Caco-2 (cell line): ENCODE results near the gene SEC62. TPM values are rescaled to one million over a fixed set of nuclear protein-coding genes. Genes with fewer than 3 reads are reported as not detected.

Experiments
- BruUV-seq: library from RNA; stranded (reverse); fragments of 400-500 nt; replicated peaks from 2 replicates; lab custom pipeline; 2021; lab: Mats Ljungman, UMichigan
- CTCF ChIA-PET: fragments of 300-600 bp; sonication (Branson Sonifier 250); formaldehyde crosslinking; loops from one replicate; lab custom pipeline; 2022; ENCODE audit warnings: antibody characterized with exemption; lab: Charles Lee
- POLR2A ChIA-PET: fragments of 300-600 bp; sonication (Branson Sonifier 250); formaldehyde crosslinking; loops from one replicate; lab custom pipeline; 2022; ENCODE audit warnings: antibody characterized with exemption; lab: Charles Lee
- DNase-seq, 2 experiments: peaks; one replicate each; pipeline versions ENCODE4 v3.0.0 to v3.0.0-alpha.2; 2020 to 2022
- H3K27me3 ChIP-seq: replicated peaks from 2 replicates; pipeline ENCODE4 v1.6.0; 2011; ENCODE audit warnings: low read length; ENCODE audit not compliant: control insufficient read depth, insufficient read depth
- H3K36me3 ChIP-seq: 2 replicates; pipeline ENCODE4 v1.5.1; 2011; ENCODE audit warnings: low read length; ENCODE audit not compliant: control insufficient read depth, insufficient read depth
- H3K4me1 ChIP-seq: fragments of 250-450 bp; sonication (Bioruptor Pico); 2 replicates; pipeline ENCODE4 v1.5.1; 2020; ENCODE audit warnings: mild to moderate bottlenecking
- H3K4me3 ChIP-seq: 2 replicates; pipeline ENCODE4 v1.5.1; 2011; ENCODE audit warnings: low read depth, mild to moderate bottlenecking, control low read depth, low read length
- H3K9me3 ChIP-seq: fragments of 250-450 bp; sonication (Bioruptor Pico); 2 replicates; pipeline ENCODE4 v1.5.1; 2020; ENCODE audit warnings: mild to moderate bottlenecking, moderate library complexity
- H3K27ac Mint-ChIP-seq: one replicate; pipeline ENCODE4 v1.8.0; 2022; ENCODE audit warnings: mixed read lengths; ENCODE audit not compliant: unreplicated experiment
- H3K27me3 Mint-ChIP-seq: one replicate; pipeline ENCODE4 v1.8.0; 2022; ENCODE audit warnings: mixed read lengths; ENCODE audit not compliant: insufficient read depth, unreplicated experiment
- H3K36me3 Mint-ChIP-seq: one replicate; pipeline ENCODE4 v1.8.0; 2022; ENCODE audit warnings: mild to moderate bottlenecking, mixed read lengths; ENCODE audit not compliant: insufficient read depth, unreplicated experiment
- H3K4me1 Mint-ChIP-seq: one replicate; pipeline ENCODE4 v1.8.0; 2022; ENCODE audit warnings: low read depth, mixed read lengths; ENCODE audit not compliant: unreplicated experiment
- H3K4me3 Mint-ChIP-seq: one replicate; pipeline ENCODE4 v1.8.0; 2022; ENCODE audit warnings: mild to moderate bottlenecking, moderate library complexity, mixed read lengths; ENCODE audit not compliant: unreplicated experiment
- H3K9me3 Mint-ChIP-seq: one replicate; pipeline ENCODE4 v1.8.0; 2022; ENCODE audit warnings: mixed read lengths; ENCODE audit not compliant: unreplicated experiment
- CTCF ChIP-seq, 2 experiments: fragments of 200-600 bp in 1 of 2; IDR thresholded peaks; 1 replicate in 1 of 2; 2 replicates in 1 of 2; pipeline versions ENCODE4 v1.5.1 to v1.8.0; 2011 to 2022; ENCODE audit warnings: antibody characterized with exemption in 1 of 2, control low read depth in 1 of 2, inconsistent platforms in 1 of 2, low read depth in 1 of 2, low read length in 1 of 2, mild to moderate bottlenecking in 1 of 2, moderate library complexity in 1 of 2; ENCODE audit not compliant: insufficient read depth in 1 of 2, severe bottlenecking in 1 of 2, unreplicated experiment in 1 of 2
- intact Hi-C: fragments of 100-400 bp; cut with micrococcal nuclease; formaldehyde crosslinking; loops from one replicate; pipeline ENCODE4 v1.10.0; 2022; ENCODE audit not compliant: unreplicated experiment
- total RNA-seq: library from RNA; stranded (reverse); gene quantifications from 2 replicates; pipeline ENCODE4 v1.2.3, GENCODE V29; 2022

The SEC62 gene
- total RNA-seq, 1 experiment from 2014 or later = 74.7 TPM

DNA sequence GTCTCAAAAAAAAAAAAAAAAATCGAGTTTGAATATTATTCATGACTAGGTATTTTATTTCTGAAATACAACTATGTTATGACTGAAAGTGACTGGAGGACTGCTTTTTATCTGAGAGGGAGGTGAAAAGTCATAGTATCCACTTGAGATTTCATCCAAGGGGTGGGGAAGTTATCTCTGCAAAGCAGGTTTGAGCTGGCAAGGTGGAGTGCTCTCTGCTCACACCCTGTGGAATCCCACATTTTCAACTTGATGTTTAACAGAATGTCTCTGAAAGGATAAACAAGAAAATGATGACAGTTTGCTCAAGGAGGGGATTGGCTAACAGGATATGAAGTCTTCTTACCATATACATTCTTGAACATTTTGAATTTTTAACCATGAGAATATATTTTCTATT lies 27.3 kb upstream of the SEC62 start:
- Mint-ChIP-seq H3K4me1 (no peaks in the 10 kb centered on the region), H3K27me3 (peaks cover 19% of the 10 kb centered on the region), H3K4me3 (no peak overlapping the region), H3K9me3 (no peaks in the 10 kb centered on the region), H3K36me3 (no peaks in the 10 kb centered on the region), H3K27ac (no peak overlapping the region)
- ChIA-PET CTCF (no interaction called here), POLR2A (interaction anchor here (0.7 kb wide), 1 partner anchor 106 kb away, joined by 5 read pairs; no protein-coding TSS in a partner anchor)
- H3K4me1 ChIP-seq = no peaks in the 10 kb centered on the region
- no peaks in the 10 kb centered on the region for H3K27me3 ChIP-seq
- DNase-seq = no peak
- no peak overlapping the region for H3K4me3 ChIP-seq
- H3K9me3 ChIP-seq = no peaks in the 10 kb centered on the region
- no peaks in the 10 kb centered on the region for H3K36me3 ChIP-seq
- intact Hi-C loops = no loop called here
- BruUV-seq = no TSS peak
- no peak for TF ChIP-seq CTCF (IDR thresholded peaks at IDR 0.05; ENCODE audit: insufficient read depth in 1 of 2, low read depth in 1 of 2, low read length in 1 of 2, severe bottlenecking in 1 of 2, unreplicated experiment in 1 of 2)

- no peak for TF ChIP-seq CTCF (IDR thresholded peaks at IDR 0.05; ENCODE audit: insufficient read depth in 1 of 2, low read depth in 1 of 2, low read length in 1 of 2, severe bottlenecking in 1 of 2, unreplicated experiment in 1 of 2)
- POLR2A ChIA-PET = interaction anchor here (0.7 kb wide), 1 partner anchor 106 kb away, joined by 5 read pairs; no protein-coding TSS in a partner anchor
- peaks cover 16% of the 10 kb centered on the region for H3K27me3 Mint-ChIP-seq
- no peak overlapping the region for H3K4me3 Mint-ChIP-seq
- no peaks in the 10 kb centered on the region for H3K36me3 ChIP-seq
- CTCF ChIA-PET = no interaction called here
- H3K4me3 ChIP-seq = no peak overlapping the region
- H3K27ac Mint-ChIP-seq = no peak overlapping the region
- no peaks in the 10 kb centered on the region for H3K4me1 Mint-ChIP-seq
- H3K27me3 ChIP-seq = no peaks in the 10 kb centered on the region
- no peaks in the 10 kb centered on the region for H3K9me3 ChIP-seq
- intact Hi-C loops = no loop called here
- H3K4me1 ChIP-seq = no peaks in the 10 kb centered on the region
- H3K36me3 Mint-ChIP-seq = no peaks in the 10 kb centered on the region
- no TSS peak for BruUV-seq
- DNase-seq = no peak
- H3K9me3 Mint-ChIP-seq = no peaks in the 10 kb centered on the region
These were observed 26.9 kb upstream of the SEC62 start for GRCh38 chr3:169939751-169940150.

DNA sequence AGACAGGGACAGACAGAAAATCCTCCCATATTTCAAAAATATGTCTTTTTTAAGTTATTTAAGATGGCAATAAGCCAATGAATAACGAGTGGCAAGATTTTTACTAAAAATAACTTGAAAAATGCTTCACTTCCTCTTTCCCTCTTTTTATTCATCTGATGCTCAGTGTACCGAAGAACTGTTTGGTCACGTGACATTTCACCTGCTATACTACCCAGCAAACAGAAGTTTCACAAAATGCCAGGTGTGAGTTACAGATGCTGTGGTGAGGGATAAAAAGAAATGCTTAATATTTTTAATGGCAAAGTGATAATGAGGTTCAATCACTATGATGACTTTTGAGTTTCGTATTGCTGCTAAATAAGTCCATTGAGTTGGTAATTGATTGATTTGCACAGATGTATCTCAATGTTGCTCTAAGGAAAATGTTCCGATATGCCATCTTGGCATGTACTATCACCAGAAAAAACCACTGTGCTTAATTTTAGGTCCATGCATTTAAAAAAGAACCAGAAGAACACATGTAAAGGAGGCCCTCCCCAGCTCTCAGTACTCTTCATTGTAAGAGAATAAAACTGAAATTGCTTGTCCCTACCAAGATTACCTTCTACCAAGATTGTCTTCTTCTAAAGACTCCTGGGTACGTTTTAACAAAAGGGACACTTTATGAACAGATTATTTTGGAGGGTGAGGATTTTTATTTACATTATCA lies 26.0 kb upstream of the SEC62 start:
- no TSS peak for BruUV-seq
- Mint-ChIP-seq H3K36me3 (no peaks in the 10 kb centered on the region), H3K27me3 (peaks cover 8% of the 10 kb centered on the region), H3K4me3 (no peak overlapping the region), H3K27ac (no peak overlapping the region), H3K4me1 (no peaks in the 10 kb centered on the region), H3K9me3 (no peaks in the 10 kb centered on the region)
- no peaks in the 10 kb centered on the region for H3K4me1 ChIP-seq
- ChIA-PET POLR2A (no interaction called here), CTCF (no interaction called here)
- intact Hi-C loops = no loop called here
- no peaks in the 10 kb centered on the region for H3K36me3 ChIP-seq
- no peak for TF ChIP-seq CTCF (IDR thresholded peaks at IDR 0.05; ENCODE audit: insufficient read depth in 1 of 2, low read depth in 1 of 2, low read length in 1 of 2, severe bottlenecking in 1 of 2, unreplicated experiment in 1 of 2)
- no peak overlapping the region for H3K4me3 ChIP-seq
- no peaks in the 10 kb centered on the region for H3K9me3 ChIP-seq
- DNase-seq = no peak
- H3K27me3 ChIP-seq = no peaks in the 10 kb centered on the region
